ENCODE measurements around the gene RBM33.

Gene RBM33

DNA sequence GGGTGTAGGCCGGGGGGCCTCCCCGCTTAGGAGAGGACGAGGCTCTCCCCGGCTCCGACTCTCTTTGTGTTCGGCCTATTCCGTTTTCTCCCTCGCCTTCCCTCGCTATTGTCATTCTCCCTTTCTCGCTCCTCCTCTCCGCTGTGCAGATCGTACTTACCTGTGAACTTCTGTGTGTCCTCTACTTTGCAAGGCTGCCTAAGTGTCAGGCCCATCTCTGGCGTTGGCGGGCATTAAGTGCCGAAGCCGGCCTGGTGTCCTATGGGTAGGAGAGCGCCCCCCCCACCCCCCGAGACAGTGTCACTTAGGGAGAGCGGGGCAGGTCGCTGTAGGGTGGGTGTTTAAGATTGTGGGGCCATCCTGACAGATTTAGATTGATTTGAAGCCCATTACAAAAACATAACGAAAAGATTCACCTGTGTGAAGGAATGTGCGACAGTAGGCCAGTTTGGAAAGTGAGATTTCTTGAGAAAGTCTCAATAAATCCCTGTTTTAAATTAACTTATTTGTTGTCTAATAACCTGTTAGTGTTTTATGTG is 579 bp downstream of the RBM33 start:
- TF ChIP-seq, protein P1, sequence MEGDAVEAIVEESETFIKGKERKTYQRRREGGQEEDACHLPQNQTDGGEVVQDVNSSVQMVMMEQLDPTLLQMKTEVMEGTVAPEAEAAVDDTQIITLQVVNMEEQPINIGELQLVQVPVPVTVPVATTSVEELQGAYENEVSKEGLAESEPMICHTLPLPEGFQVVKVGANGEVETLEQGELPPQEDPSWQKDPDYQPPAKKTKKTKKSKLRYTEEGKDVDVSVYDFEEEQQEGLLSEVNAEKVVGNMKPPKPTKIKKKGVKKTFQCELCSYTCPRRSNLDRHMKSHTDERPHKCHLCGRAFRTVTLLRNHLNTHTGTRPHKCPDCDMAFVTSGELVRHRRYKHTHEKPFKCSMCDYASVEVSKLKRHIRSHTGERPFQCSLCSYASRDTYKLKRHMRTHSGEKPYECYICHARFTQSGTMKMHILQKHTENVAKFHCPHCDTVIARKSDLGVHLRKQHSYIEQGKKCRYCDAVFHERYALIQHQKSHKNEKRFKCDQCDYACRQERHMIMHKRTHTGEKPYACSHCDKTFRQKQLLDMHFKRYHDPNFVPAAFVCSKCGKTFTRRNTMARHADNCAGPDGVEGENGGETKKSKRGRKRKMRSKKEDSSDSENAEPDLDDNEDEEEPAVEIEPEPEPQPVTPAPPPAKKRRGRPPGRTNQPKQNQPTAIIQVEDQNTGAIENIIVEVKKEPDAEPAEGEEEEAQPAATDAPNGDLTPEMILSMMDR (conservative IDR thresholded peaks at IDR 0.05) = no peak
- H3K27ac ChIP-seq = peak overlapping the region; percentile 100

DNA sequence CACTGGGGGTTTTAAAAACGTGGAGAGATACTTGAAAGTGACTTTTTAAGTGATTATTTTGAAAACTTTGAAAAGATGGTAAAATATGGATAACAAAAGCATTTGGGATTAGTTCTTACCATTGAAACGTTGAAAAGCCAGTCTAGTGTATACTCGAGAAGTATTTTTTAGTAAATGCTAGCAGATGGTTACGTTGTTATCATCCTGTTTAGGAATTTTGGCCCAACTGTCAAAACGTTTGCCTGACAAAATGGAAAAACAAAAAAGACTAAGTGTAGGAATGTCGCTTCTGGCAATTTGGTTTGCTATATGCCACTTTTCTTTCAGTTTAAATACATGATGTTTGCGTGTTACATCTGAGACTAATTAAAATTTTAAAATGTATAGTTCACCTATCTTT is 1.2 kb downstream of the RBM33 start:
- H3K27ac ChIP-seq = peak overlapping the region; percentile 100
- TF ChIP-seq, protein P1 (conservative IDR thresholded peaks at IDR 0.05) = no peak

DNA sequence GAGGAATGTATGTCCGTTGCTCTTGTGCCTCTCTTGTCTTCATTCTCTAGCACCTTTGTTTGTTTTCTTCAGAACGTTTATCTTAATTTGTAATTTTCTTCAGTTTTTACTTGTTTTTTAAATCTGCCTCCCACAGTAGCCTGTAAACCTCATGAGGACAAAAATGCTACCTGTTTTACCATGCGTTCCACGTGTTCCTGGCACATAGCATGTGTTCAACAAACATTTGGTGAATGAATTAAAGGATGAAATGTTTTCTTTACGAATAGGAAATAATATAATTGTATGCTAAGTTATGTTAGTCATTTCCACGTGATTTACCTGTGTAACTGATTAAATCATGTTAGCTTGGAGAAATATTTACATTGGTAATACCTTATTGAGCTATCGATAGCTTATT is 2.2 kb downstream of the RBM33 start:
- H3K27ac ChIP-seq = peak overlapping the region; percentile 100

DNA sequence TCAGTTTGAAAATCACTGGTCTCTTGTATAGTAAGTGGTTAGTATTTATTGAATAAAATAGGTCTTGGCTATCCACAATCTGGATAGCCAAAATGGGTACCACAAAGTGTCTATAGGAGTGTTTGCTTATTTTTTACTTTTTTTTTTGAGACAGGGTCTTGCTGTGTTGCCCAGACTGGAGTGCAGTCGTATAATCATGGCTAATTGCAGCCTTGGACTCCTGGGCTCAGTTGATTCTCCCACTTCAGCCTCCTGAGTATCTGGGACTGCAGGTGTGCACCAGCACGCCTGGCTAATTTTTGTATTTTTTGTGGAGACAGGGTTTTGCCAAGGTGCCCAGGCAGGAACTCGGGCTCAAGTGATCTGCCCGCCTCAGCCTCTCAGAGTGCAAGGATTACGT is 2.8 kb downstream of the RBM33 start:
- peak overlapping the region; percentile 100 for H3K27ac ChIP-seq
- TF ChIP-seq, protein P1 (conservative IDR thresholded peaks at IDR 0.05) = no peak

More for the DNA sequence above, 2.2 kb downstream of the RBM33 start:
- TF ChIP-seq, protein P1 (conservative IDR thresholded peaks at IDR 0.05) = no peak

DNA sequence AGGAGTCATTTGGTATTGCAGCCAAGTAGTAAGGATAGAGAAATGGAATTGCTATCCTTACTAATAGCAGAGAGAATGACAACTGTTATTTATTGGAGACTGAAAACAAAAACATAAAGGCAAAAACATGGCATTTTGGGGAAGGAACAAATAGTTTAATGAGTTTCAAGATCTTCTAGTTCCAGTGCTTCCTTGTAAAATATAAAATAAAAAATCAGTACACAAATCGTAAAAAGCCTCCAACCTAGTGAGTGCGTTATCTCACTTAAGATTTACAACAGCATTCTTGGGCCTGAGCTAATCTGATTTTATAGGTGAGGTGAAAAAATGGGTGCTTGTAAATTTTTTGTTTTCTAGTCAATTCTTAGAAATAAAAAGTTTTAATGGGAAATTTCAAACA is 3.3 kb downstream of the RBM33 start:
- TF ChIP-seq, protein P1 (conservative IDR thresholded peaks at IDR 0.05) = no peak
- peak overlapping the region; percentile 100 for H3K27ac ChIP-seq

DNA sequence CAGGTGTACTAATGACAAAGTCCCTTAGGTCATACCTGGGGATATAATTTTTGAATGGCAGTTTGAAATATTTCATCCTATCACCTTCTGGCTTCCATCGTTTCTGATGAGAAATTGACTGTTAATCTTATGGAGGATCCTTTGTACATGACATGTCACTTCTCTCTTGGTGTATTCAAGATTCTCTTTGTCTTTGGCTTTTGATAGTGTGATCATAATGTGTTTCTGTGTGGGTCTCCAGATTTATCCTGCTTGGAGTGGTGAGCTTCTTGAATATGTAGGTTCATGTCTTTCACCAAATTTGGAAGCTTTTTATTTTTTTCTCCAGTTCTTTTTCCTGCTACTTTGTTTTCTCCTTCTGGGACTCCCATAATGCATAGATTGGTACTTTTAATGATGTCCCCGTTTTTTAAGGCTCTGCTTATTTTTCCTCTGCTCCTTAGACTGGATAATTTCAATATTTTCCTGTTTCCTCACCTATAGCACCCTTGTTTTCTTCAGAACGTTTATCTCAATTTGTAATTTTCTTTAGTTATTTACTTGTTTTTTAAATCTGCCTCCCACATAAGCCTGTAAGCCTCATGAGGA is 4.4 kb downstream of the RBM33 start:
- peak overlapping the region; percentile 100 for H3K27ac ChIP-seq
- TF ChIP-seq, protein P1 (conservative IDR thresholded peaks at IDR 0.05) = no peak

DNA sequence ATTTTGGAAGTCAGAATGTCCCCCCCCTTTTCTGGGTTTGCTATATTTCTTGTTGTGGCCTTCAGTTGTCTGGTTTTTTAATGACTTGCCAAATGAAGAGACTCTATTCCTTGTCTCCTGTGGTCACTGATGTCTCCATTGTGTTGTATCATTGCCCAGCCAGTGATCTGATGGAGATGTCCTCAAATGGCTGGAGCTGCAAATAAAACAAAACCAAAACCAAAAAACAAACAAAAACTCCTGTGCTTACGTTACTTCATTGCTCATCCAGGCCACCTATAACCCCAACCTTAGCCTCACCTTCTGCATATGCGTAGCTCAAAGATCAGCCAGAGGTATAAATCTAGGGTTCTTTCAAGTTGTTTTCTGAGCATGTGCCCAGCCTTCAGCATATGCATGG is 5.1 kb downstream of the RBM33 start:
- H3K27ac ChIP-seq = peak overlapping the region; percentile 100
- TF ChIP-seq, protein P1 (conservative IDR thresholded peaks at IDR 0.05) = no peak
